Pancreas (tissue), 10 donors: ENCODE data around the gene FNDC3A. TPM values are rescaled to one million over a fixed set of nuclear protein-coding genes. Genes with fewer than 3 reads are reported as not detected.

ENCODE experiments used
- ATAC-seq, 4 donors: fragments of 200-7000 bp; cut with Tn5 transposase; one replicate each; pipeline versions ENCODE4 v1.8.0 to v1.9.1; 2020; ENCODE audit warnings: mild to moderate bottlenecking in 4 of 4, moderate library complexity in 4 of 4
- DNase-seq, 6 donors: peaks; one replicate each; pipeline ENCODE4 v3.0.0-alpha.2; 2020
- FAIRE-seq: peaks from 2 replicates; lab custom pipeline; 2012; peaks lifted over from hg19 to GRCh38; lab: Jason Lieb, UNC
- H3K27ac ChIP-seq, 4 donors: fragments of 200-600 bp; sonication (generic); 1 replicate in 3 of 4; 2 replicates in 1 of 4; pipeline versions ENCODE4 v1.5.0 to v1.8.0; 2020
- H3K27me3 ChIP-seq, 4 donors: fragments of 200-600 bp; one replicate each; pipeline ENCODE4 v1.8.0; 2021
- H3K36me3 ChIP-seq, 3 donors: fragments of 200-600 bp; sonication (generic) in 1 of 3; one replicate each; pipeline versions ENCODE4 v1.5.0 to v1.8.0; 2020 to 2021
- H3K4me1 ChIP-seq, 3 donors: fragments of 200-600 bp; one replicate each; pipeline ENCODE4 v1.8.0; 2021
- H3K4me3 ChIP-seq, 4 donors: fragments of 200-600 bp; sonication (generic) in 2 of 4; one replicate each; pipeline versions ENCODE4 v1.5.0 to v1.8.0; 2020 to 2021
- H3K9me3 ChIP-seq, 4 donors: fragments of 200-600 bp; one replicate each; pipeline ENCODE4 v1.8.0; 2021
- CTCF ChIP-seq, 4 donors: fragments of 200-600 bp; sonication (generic) in 3 of 4; IDR thresholded peaks; one replicate each; pipeline versions ENCODE4 v1.5.0 to v1.8.0; 2021; ENCODE audit warnings: antibody characterized with exemption in 4 of 4
- WGBS, 2 donors: extraction: QIAGEN DNeasy Blood & Tissue Kit; methylation state at CpG; one replicate each; pipeline ENCODE4 v1.1.7; 2013; 5-methylcytosine and 5-hydroxymethylcytosine counted together
- intact Hi-C, 3 donors: fragments of 100-400 bp; cut with DNase I; formaldehyde crosslinking; loops; one replicate each; pipeline versions ENCODE4 v1.11.1 to v1.14.2; 2022
- polyA plus RNA-seq, 2 donors: library from polyadenylated mRNA; stranded (reverse); fragments of 200-250 nt; gene quantifications; one replicate each; pipeline ENCODE4 v1.2.3, GENCODE V29; 2013
- total RNA-seq, 6 donors: library from RNA; stranded (reverse); fragmentation: NEBNext Ultra II Directional in 4 of 6; extraction: Animal tissue kit (Norgen Biotek cat#: 25700) in 4 of 6; gene quantifications; one replicate each; pipeline versions ENCODE4 v1.2.1 to v1.2.4, GENCODE V29; 2021 to 2023
- donor health status: healthy with polysubstance abuse.
- donor health status: DM: no; HTN: no; CAD: no; lungs with moderate emphysema.
- donor health status: DM: no; HTN: no; CAD: no.
- donor health status: control.
- donor health status: control.
- donor health status: Bipolar disorder and iron deficiency.
- donor health status: DM: yes; HTN: yes; CAD: no.
- donor health status: DM: no; HTN: no; CAD: no.
- donor health status: DM: no; HTN: no; CAD: no.
- donor health status: DM: yes; HTN: yes; CAD: no.

Gene FNDC3A
- total and polyA plus RNA-seq, 8 donors: 22.4 to 65.5 (median 47.2) TPM

- ATAC-seq (no peak), DNase-seq (no peak), FAIRE-seq (no peak)
- no peaks in the 10 kb centered on the region for H3K4me1 ChIP-seq
- no peak overlapping the region for H3K4me3 ChIP-seq
- H3K36me3 ChIP-seq: peaks cover 0 to 6% (median 0%) of the 10 kb centered on the region in 3 donors
- no peak for TF ChIP-seq CTCF (IDR thresholded peaks at IDR 0.05)
- H3K27me3 ChIP-seq: no peaks in the 10 kb centered on the region
- intact Hi-C loops: no loop called here
- H3K27ac ChIP-seq: no peak overlapping the region
- no peaks in the 10 kb centered on the region for H3K9me3 ChIP-seq
- 95 to 100% methylated on average over 1 of the region's 1 CpG for WGBS, 2 donors
Measured at GRCh38 chr13:49071341-49071937, 95.7 kb downstream of the FNDC3A start.

GRCh38 chr13:49082653-49083536 lies 107.2 kb downstream of the FNDC3A start:
- no peak for FAIRE-seq

GRCh38 chr13:49084961-49085360 lies 109.2 kb downstream of the FNDC3A start:
- Histone ChIP-seq H3K36me3 (no peaks in the 10 kb centered on the region), H3K27me3 (no peaks in the 10 kb centered on the region), H3K27ac (no peak overlapping the region), H3K4me1 (peaks cover 0 to 8% (median 0%) of the 10 kb centered on the region in 3 donors), H3K4me3 (no peak overlapping the region), H3K9me3 (no peaks in the 10 kb centered on the region)
- no peak for ATAC-seq
- no peak for TF ChIP-seq CTCF (IDR thresholded peaks at IDR 0.05)
- DNase-seq: no peak
- 71 to 78% methylated on average over 3 of the region's 3 CpGs for WGBS, 2 donors
- intact Hi-C loops: no loop called here
- FAIRE-seq: no peak

More at GRCh38 chr13:49082653-49083536, 107.2 kb downstream of the FNDC3A start:
- TF ChIP-seq CTCF (IDR thresholded peaks at IDR 0.05): no peak
- no peak overlapping the region for H3K4me3 ChIP-seq
- H3K27me3 ChIP-seq: no peaks in the 10 kb centered on the region
- no peak overlapping the region for H3K27ac ChIP-seq
- intact Hi-C loops: no loop called here
- H3K36me3 ChIP-seq: no peaks in the 10 kb centered on the region
- WGBS, 2 donors: 92 to 98% methylated on average over 4 of the region's 4 CpGs
- ATAC-seq (no peak), DNase-seq (no peak)
- H3K4me1 ChIP-seq: peaks cover 0 to 8% (median 0%) of the 10 kb centered on the region in 3 donors
- H3K9me3 ChIP-seq: no peaks in the 10 kb centered on the region

GRCh38 chr13:49086722-49087121 lies 111.0 kb downstream of the FNDC3A start:
- H3K9me3 ChIP-seq: no peaks in the 10 kb centered on the region
- no peak overlapping the region for H3K4me3 ChIP-seq
- H3K4me1 ChIP-seq: peaks cover 0 to 8% (median 0%) of the 10 kb centered on the region in 3 donors
- WGBS, 2 donors: 80 to 88% methylated on average over 2 of the region's 2 CpGs
- DNase-seq (no peak), FAIRE-seq (peak; percentile 87), ATAC-seq (no peak)
- intact Hi-C loops: no loop called here
- H3K27me3 ChIP-seq: no peaks in the 10 kb centered on the region
- H3K27ac ChIP-seq: no peak overlapping the region
- no peaks in the 10 kb centered on the region for H3K36me3 ChIP-seq
- TF ChIP-seq CTCF (IDR thresholded peaks at IDR 0.05): no peak
